HepG2 (cell line): Measurements from ENCODE around the gene AP3B1. TPM values are rescaled to one million over a fixed set of nuclear protein-coding genes. Genes with fewer than 3 reads are reported as not detected.

ENCODE experiments used
- ATAC-seq: fragments of 200-7000 bp; cut with Tn5 transposase; 3 replicates; pipeline ENCODE4 v1.9.1; 2020; ENCODE audit warnings: mild to moderate bottlenecking, moderate library complexity
- BruUV-seq: library from RNA; stranded (reverse); fragments of 400-500 nt; replicated peaks from 2 replicates; lab custom pipeline; 2021; lab: Mats Ljungman, UMichigan
- CTCF ChIA-PET: fragments of 300-600 bp; formaldehyde crosslinking; extraction: SDS; loops from one replicate; lab custom pipeline; 2021; ENCODE audit warnings: low total read pairs, inconsistent platforms, low intra/inter-chr PET ratio; lab: Yijun Ruan, JAX
- POLR2A ChIA-PET: fragments of 350-600 bp; sonication (Branson Sonifier 250); formaldehyde crosslinking; loops from one replicate; lab custom pipeline; 2020; ENCODE audit warnings: antibody characterized with exemption, inconsistent platforms; lab: Yijun Ruan, JAX
- DNase-seq: peaks from one replicate; pipeline ENCODE4 v3.0.0-alpha.2; 2015; ENCODE audit warnings: low spot score
- FAIRE-seq: peaks from 3 replicates; lab custom pipeline; 2011; peaks lifted over from hg19 to GRCh38; lab: Jason Lieb, UNC
- H2AFZ ChIP-seq: one replicate; pipeline ENCODE4 v1.6.1; 2011; ENCODE audit warnings: low read length, inconsistent platforms
- H3K27ac ChIP-seq: fragments of 300-600 bp; 3 replicates; pipeline ENCODE4 v1.8.0; 2011; ENCODE audit warnings: mixed run types, mild to moderate bottlenecking, mixed read lengths, low read length, inconsistent platforms; ENCODE audit not compliant: insufficient read depth; ENCODE audit errors: extremely low read length
- H3K27me3 ChIP-seq, 2 experiments: fragments of 200-600 bp in 1 of 2; 2 replicates in 1 of 2; 3 replicates in 1 of 2; pipeline versions ENCODE4 v1.6.0 to v1.8.0; 2011; ENCODE audit warnings: low read length in 2 of 2, mild to moderate bottlenecking in 2 of 2, moderate library complexity in 2 of 2, inconsistent platforms in 1 of 2; ENCODE audit not compliant: insufficient read depth in 2 of 2, control insufficient read depth in 1 of 2
- H3K36me3 ChIP-seq, 2 experiments: fragments of 200-600 bp in 1 of 2; replicated peaks in 1 of 2; 2 replicates in 1 of 2; 3 replicates in 1 of 2; pipeline versions ENCODE4 v1.5.1 to v1.8.0; 2011; ENCODE audit warnings: low read length in 2 of 2, inconsistent platforms in 1 of 2; ENCODE audit not compliant: insufficient read depth in 2 of 2, control insufficient read depth in 1 of 2
- H3K4me1 ChIP-seq: 2 replicates; pipeline ENCODE4 v1.5.1; 2012; ENCODE audit warnings: low read length, inconsistent platforms; ENCODE audit not compliant: insufficient read depth
- H3K4me2 ChIP-seq: 2 replicates; pipeline ENCODE4 v1.6.0; 2011; ENCODE audit warnings: low read depth, low read length, inconsistent platforms
- H3K4me3 ChIP-seq, 3 experiments: fragments of 200-600 bp in 1 of 3; sonication (generic), shearing (Covaris generic) in 1 of 3; replicated peaks in 1 of 3; 2 replicates each; pipeline ENCODE4 v1.5.1; 2011 to 2016; ENCODE audit warnings: low read length in 3 of 3, inconsistent platforms in 2 of 3, low read depth in 2 of 3, mild to moderate bottlenecking in 2 of 3, control low read depth in 1 of 3, mixed read lengths in 1 of 3; ENCODE audit not compliant: insufficient read depth in 1 of 3
- H3K79me2 ChIP-seq: one replicate; pipeline ENCODE4 v1.6.1; 2011; ENCODE audit warnings: low read length, inconsistent platforms; ENCODE audit not compliant: insufficient read depth
- H3K9ac ChIP-seq: 2 replicates; pipeline ENCODE4 v1.6.0; 2011; ENCODE audit warnings: mild to moderate bottlenecking, low read depth, low read length, inconsistent platforms; ENCODE audit not compliant: insufficient read depth
- H3K9me3 ChIP-seq: 2 replicates; pipeline ENCODE4 v1.5.1; 2012; ENCODE audit warnings: mild to moderate bottlenecking, low read length
- H4K20me1 ChIP-seq: 2 replicates; pipeline ENCODE4 v1.6.0; 2011; ENCODE audit warnings: inconsistent platforms, mild to moderate bottlenecking, low read length, moderate library complexity; ENCODE audit not compliant: insufficient read depth
- CEBPB ChIP-seq: IDR thresholded peaks from 2 replicates; pipeline ENCODE4 v1.6.1; 2011; ENCODE audit warnings: low read depth, low read length, improper control_type of control experiment, borderline replicate concordance
- ZIK1 ChIP-seq: sonication (generic); formaldehyde crosslinking; IDR thresholded peaks from 2 replicates; pipeline ENCODE4 v1.5.0; 2020; ENCODE audit warnings: mild to moderate bottlenecking, low read depth, missing genetic modification reagents, borderline replicate concordance
- ZNF441 ChIP-seq: sonication (generic); formaldehyde crosslinking; IDR thresholded peaks from 2 replicates; pipeline ENCODE4 v1.7.0; 2021; ENCODE audit warnings: missing genetic modification reagents, borderline replicate concordance
- ZNF773 ChIP-seq: sonication (generic); formaldehyde crosslinking; IDR thresholded peaks from 2 replicates; pipeline ENCODE4 v1.4.0; 2020; ENCODE audit warnings: missing genetic modification reagents, borderline replicate concordance
- WGBS: methylation state at CpG from one replicate; pipeline ENCODE4 v1.1.6; 2017; ENCODE audit warnings: low lambda C conversion rate; 5-methylcytosine and 5-hydroxymethylcytosine counted together
- in situ Hi-C: cut with HindIII; loops from 2 replicates; pipeline ENCODE4 v1.10.0; 2017; ENCODE audit warnings: low pct_unique_long_range_greater_than_20kb; ENCODE audit not compliant: extremely low pct_ligation_motif_present
- intact Hi-C: fragments of 100-400 bp; cut with micrococcal nuclease; formaldehyde crosslinking; loops from one replicate; pipeline ENCODE4 v1.10.0; 2022; ENCODE audit not compliant: unreplicated experiment
- polyA plus RNA-seq, 8 experiments: library from polyadenylated mRNA; depleted of rRNA in 3 of 8; stranded (reverse) in 7 of 8; unstranded in 1 of 8; fragments of >200 nt; fragmentation: Illumina TruSeq in 4 of 8; extraction: Trizol in 4 of 8; gene quantifications; 2 replicates each; pipeline versions ENCODE4 v1.2.1 to v1.2.3, GENCODE V29; 2011 to 2016; ENCODE audit warnings: low read depth in 4 of 8, missing spikeins in 1 of 8, mixed read lengths in 1 of 8; ENCODE audit not compliant: insufficient read depth in 1 of 8
- total RNA-seq, 5 experiments: library from RNA; depleted of rRNA; stranded (reverse); fragments of >200 nt; fragmentation: Illumina TruSeq; extraction: Trizol; gene quantifications; 2 replicates each; pipeline ENCODE4 v1.2.3, GENCODE V29; 2016; ENCODE audit warnings: low read depth in 1 of 5
- TF ChIP-seq, protein P1 (sequence below): sonication (generic); formaldehyde crosslinking; conservative IDR thresholded peaks from 2 replicates; pipeline ENCODE4 v1.8.1; 2023; ENCODE audit warnings: missing genetic modification reagents

The AP3B1 gene
- total and polyA plus RNA-seq, 2 of the 13 experiments (the other 11 are each of a cell fraction or from before 2014, with no cell fraction given): 37.7 to 51.2 TPM

DNA sequence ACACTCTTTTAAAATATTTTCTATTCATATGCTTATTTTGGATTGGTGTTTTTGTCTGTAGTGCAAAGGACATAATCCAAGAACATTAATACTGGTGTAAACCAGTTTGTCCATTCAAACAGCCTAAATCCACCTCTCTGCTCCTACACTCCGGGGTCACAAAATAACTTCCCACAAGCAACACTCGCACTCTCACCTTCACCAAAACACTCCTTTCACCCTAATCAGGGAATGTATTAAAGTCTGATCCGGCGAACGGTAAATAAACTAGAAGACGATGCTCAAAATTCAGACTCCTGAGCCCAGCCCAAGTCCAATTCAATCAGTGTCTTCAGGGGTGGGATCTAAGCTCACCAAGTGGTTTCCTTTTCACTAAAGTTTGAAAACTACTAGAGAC, 649 bp downstream of the AP3B1 start:
- intact Hi-C loops: loop anchor here (1.0 kb wide), 1 partner anchor 66 kb away; the partner anchor contains the start of gene SCAMP1
- Histone ChIP-seq H2AFZ (peak overlapping the region; percentile 61), H3K4me3 (peak overlapping the region; percentile 80 to 99 (median 98)), H3K27ac (peak overlapping the region; percentile 94)
- FAIRE-seq (peak; percentile 26), ATAC-seq (peak; percentile 6)
- under 1% methylated on average over 6 of the region's 6 CpGs for WGBS
- TF ChIP-seq, protein P1, sequence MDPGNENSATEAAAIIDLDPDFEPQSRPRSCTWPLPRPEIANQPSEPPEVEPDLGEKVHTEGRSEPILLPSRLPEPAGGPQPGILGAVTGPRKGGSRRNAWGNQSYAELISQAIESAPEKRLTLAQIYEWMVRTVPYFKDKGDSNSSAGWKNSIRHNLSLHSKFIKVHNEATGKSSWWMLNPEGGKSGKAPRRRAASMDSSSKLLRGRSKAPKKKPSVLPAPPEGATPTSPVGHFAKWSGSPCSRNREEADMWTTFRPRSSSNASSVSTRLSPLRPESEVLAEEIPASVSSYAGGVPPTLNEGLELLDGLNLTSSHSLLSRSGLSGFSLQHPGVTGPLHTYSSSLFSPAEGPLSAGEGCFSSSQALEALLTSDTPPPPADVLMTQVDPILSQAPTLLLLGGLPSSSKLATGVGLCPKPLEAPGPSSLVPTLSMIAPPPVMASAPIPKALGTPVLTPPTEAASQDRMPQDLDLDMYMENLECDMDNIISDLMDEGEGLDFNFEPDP: no peak
- TF ChIP-seq ZIK1 (CRISPR knock-in tag): 0 out of 2 replicates have a peak, but pooled peaks have one; percentile 2
- TF ChIP-seq ZNF441 (CRISPR knock-in tag): peak; percentile 1; the same call in 1 of the 2 replicates
- TF ChIP-seq, all 625 proteins: peak for 2
- Histone ChIP-seq H3K4me1 (peaks cover 34% of the 10 kb centered on the region), H3K79me2 (peaks cover 54% of the 10 kb centered on the region), H3K4me2 (peak overlapping the region; percentile 68), H4K20me1 (no peaks in the 10 kb centered on the region), H3K9me3 (no peaks in the 10 kb centered on the region), H3K27me3 (no peaks in the 10 kb centered on the region; a peak in 1 of 5 replicates), H3K9ac (peak overlapping the region; percentile 91), H3K36me3 (no peaks in the 10 kb centered on the region)
- no peak for DNase-seq
- BruUV-seq: TSS peak; percentile 72
- ChIA-PET POLR2A (interaction anchor here (1.2 to 3.5 kb wide), 3 partner anchors 24 to 67 kb away, joined by 3 to 39 read pairs (median 3); partner anchors contain the start of gene SCAMP1), CTCF (no interaction called here)
- in situ Hi-C loops: loop anchor here (5.0 kb wide), 1 partner anchor 68 kb away; the partner anchor contains the start of gene SCAMP1

DNA sequence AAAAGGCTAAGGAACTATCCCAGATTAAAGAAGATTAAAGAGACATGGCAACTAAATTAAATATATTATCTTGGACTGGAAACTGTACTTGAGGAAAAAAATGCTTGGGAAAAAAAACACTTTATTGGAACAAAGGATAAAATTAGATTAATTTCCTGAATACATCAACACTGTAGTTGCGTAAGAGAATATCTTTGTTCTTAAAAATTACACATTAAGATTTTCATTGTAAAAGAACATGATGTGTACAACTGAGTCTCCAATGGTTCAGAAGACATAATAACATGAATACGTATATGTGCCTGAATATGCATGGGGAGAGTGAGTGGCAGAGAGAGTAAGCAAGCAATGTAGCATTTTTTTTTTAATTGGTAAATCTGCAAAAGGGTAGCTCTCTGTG, 2.8 kb downstream of the AP3B1 start:
- CTCF ChIA-PET: no interaction called here
- Histone ChIP-seq H3K36me3 (no peaks in the 10 kb centered on the region; a peak in 1 of 5 replicates), H4K20me1 (no peaks in the 10 kb centered on the region), H3K9ac (no peak overlapping the region), H3K4me2 (0 out of 2 replicates have a peak overlapping the region, but pooled peaks have one; percentile 20), H3K27ac (no peak overlapping the region)
- ATAC-seq (no peak), FAIRE-seq (no peak)
- BruUV-seq: no TSS peak
- intact Hi-C loops: no loop called here
- 95% methylated on average over 2 of the region's 2 CpGs for WGBS
- TF ChIP-seq CEBPB (peak; percentile 22; the same call in 1 of the 2 replicates), ZNF773 (CRISPR knock-in tag) (no peak)
- TF ChIP-seq, all 625 proteins: peak for 1
- in situ Hi-C loops: loop anchor here (5.0 kb wide), 1 partner anchor 71 kb away; the partner anchor contains the start of gene SCAMP1
- Histone ChIP-seq H2AFZ (no peak overlapping the region), H3K9me3 (no peaks in the 10 kb centered on the region), H3K27me3 (no peaks in the 10 kb centered on the region; a peak in 1 of 5 replicates), H3K4me3 (no peak overlapping the region; a peak in 1 of 6 replicates), H3K79me2 (peaks cover 76% of the 10 kb centered on the region), H3K4me1 (peaks cover 43% of the 10 kb centered on the region)
- POLR2A ChIA-PET: no interaction called here
- DNase-seq: no peak
